SK-N-SH (cell line): Measurements from ENCODE around the gene RAC2. TPM values are rescaled to one million over a fixed set of nuclear protein-coding genes. Genes with fewer than 3 reads are reported as not detected.

ENCODE experiments used
- CTCF ChIA-PET: fragments of 300-600, 350-600 bp; formaldehyde crosslinking; extraction: SDS; loops from one replicate; lab custom pipeline; 2021; lab: Yijun Ruan, JAX
- POLR2A ChIA-PET: fragments of 350-600 bp; sonication (Branson Sonifier 250); formaldehyde crosslinking; extraction: SDS; loops from one replicate; lab custom pipeline; 2020; ENCODE audit warnings: antibody characterized with exemption, inconsistent platforms; lab: Yijun Ruan, JAX
- DNase-seq: peaks from one replicate; pipeline ENCODE4 v3.0.0; 2012
- H2AFZ ChIP-seq: fragments of 200-600 bp; sonication (generic); 2 replicates; pipeline ENCODE4 v1.8.1; 2016; ENCODE audit warnings: antibody characterized with exemption, mild to moderate bottlenecking, low read depth
- H3F3A ChIP-seq: fragments of 200-600 bp; sonication (generic); replicated peaks from 2 replicates; pipeline ENCODE3; 2016; ENCODE audit warnings: antibody characterized with exemption, mild to moderate bottlenecking; ENCODE audit not compliant: insufficient read depth
- H3K27ac ChIP-seq, 2 experiments: fragments of 200-500 bp in 1 of 2; fragments of 200-600 bp in 1 of 2; sonication (Bioruptor generic) in 1 of 2; sonication (generic), shearing (Covaris generic) in 1 of 2; 2 replicates each; pipeline versions ENCODE4 v1.5.1 to v1.6.1; 2014 to 2016; ENCODE audit warnings: low read depth in 2 of 2, inconsistent platforms in 1 of 2, low read length in 1 of 2, mild to moderate bottlenecking in 1 of 2, mixed read lengths in 1 of 2
- H3K27me3 ChIP-seq: fragments of 200-600 bp; sonication (generic), shearing (Covaris generic); 2 replicates; pipeline ENCODE4 v1.6.1; 2016; ENCODE audit warnings: mixed run types; ENCODE audit not compliant: insufficient read depth
- H3K36me3 ChIP-seq, 2 experiments: fragments of 200-500 bp in 1 of 2; fragments of 200-600 bp in 1 of 2; sonication (Bioruptor generic) in 1 of 2; sonication (generic) in 1 of 2; replicated peaks in 1 of 2; 2 replicates each; pipeline versions ENCODE3 to v1.5.1; 2014 to 2016; ENCODE audit warnings: low read length in 1 of 2, mild to moderate bottlenecking in 1 of 2; ENCODE audit not compliant: insufficient read depth in 2 of 2, control insufficient read depth in 1 of 2
- H3K4me1 ChIP-seq, 2 experiments: fragments of 200-500 bp in 1 of 2; fragments of 200-600 bp in 1 of 2; sonication (Bioruptor generic) in 1 of 2; sonication (generic), shearing (Covaris generic) in 1 of 2; 2 replicates each; pipeline versions ENCODE4 v1.5.1 to v1.6.1; 2014 to 2016; ENCODE audit warnings: low read depth in 1 of 2, low read length in 1 of 2, mixed run types in 1 of 2; ENCODE audit not compliant: insufficient read depth in 2 of 2, control insufficient read depth in 1 of 2
- H3K4me2 ChIP-seq: fragments of 200-600 bp; sonication (generic), shearing (Covaris generic); 2 replicates; pipeline ENCODE4 v1.6.1; 2017; ENCODE audit warnings: mixed run types
- H3K4me3 ChIP-seq, 2 experiments: fragments of 200-500 bp in 1 of 2; fragments of 200-600 bp in 1 of 2; sonication (Bioruptor generic) in 1 of 2; sonication (generic), shearing (Covaris generic) in 1 of 2; 2 replicates each; pipeline versions ENCODE4 v1.5.1 to v1.8.1; 2014 to 2016; ENCODE audit warnings: low read depth in 2 of 2, inconsistent platforms in 1 of 2, low read length in 1 of 2, mild to moderate bottlenecking in 1 of 2, mixed read lengths in 1 of 2, moderate library complexity in 1 of 2
- H3K79me2 ChIP-seq: fragments of 200-600 bp; sonication (generic); 2 replicates; pipeline ENCODE4 v1.8.1; 2017; ENCODE audit warnings: mild to moderate bottlenecking; ENCODE audit not compliant: insufficient read depth
- H3K9ac ChIP-seq: fragments of 200-600 bp; sonication (generic); 2 replicates; pipeline ENCODE4 v1.6.1; 2017; ENCODE audit warnings: mixed run types
- H3K9me2 ChIP-seq: fragments of 200-600 bp; sonication (generic); 2 replicates; pipeline ENCODE4 v1.6.1; 2017; ENCODE audit warnings: mixed run types
- H3K9me3 ChIP-seq: fragments of 200-600 bp; sonication (generic); 2 replicates; pipeline ENCODE4 v1.6.1; 2017; ENCODE audit warnings: mixed run types, mild to moderate bottlenecking, moderate library complexity
- H4K20me1 ChIP-seq: fragments of 200-600 bp; sonication (generic); 2 replicates; pipeline ENCODE4 v1.6.1; 2017; ENCODE audit warnings: mild to moderate bottlenecking, mixed run types; ENCODE audit not compliant: insufficient read depth
- ELF1 ChIP-seq: IDR thresholded peaks from 2 replicates; pipeline ENCODE4 v1.4.0; 2012
- EZH2phosphoT487 ChIP-seq: fragments of 200-600 bp; sonication (generic); IDR thresholded peaks from 2 replicates; pipeline ENCODE4 v1.6.1; 2017; ENCODE audit warnings: low read depth, mixed run types, mild to moderate bottlenecking, antibody characterized with exemption, moderate library complexity, borderline replicate concordance
- FOSL2 ChIP-seq: IDR thresholded peaks from 2 replicates; pipeline ENCODE4 v1.4.0; 2012; ENCODE audit warnings: low read depth, mild to moderate bottlenecking, moderate library complexity, borderline replicate concordance
- JUND ChIP-seq: IDR thresholded peaks from 2 replicates; pipeline ENCODE4 v1.4.0; 2012
- MAX ChIP-seq: IDR thresholded peaks from 2 replicates; pipeline ENCODE4 v1.4.0; 2012; ENCODE audit warnings: low read depth
- MXI1 ChIP-seq: IDR thresholded peaks from 2 replicates; pipeline ENCODE4 v1.6.1; 2012; ENCODE audit warnings: mild to moderate bottlenecking, low read depth, low read length, improper control_type of control experiment
- NFIC ChIP-seq: IDR thresholded peaks from 2 replicates; pipeline ENCODE4 v1.4.0; 2012; ENCODE audit warnings: borderline replicate concordance
- NRF1 ChIP-seq: IDR thresholded peaks from 2 replicates; pipeline ENCODE4 v1.6.1; 2012; ENCODE audit warnings: low read depth, mild to moderate bottlenecking, low read length
- PBX3 ChIP-seq: IDR thresholded peaks from 2 replicates; pipeline ENCODE4; 2012
- REST ChIP-seq: IDR thresholded peaks from 2 replicates; pipeline ENCODE4 v1.6.1; 2012; ENCODE audit warnings: mild to moderate bottlenecking, low read depth, low read length, moderate library complexity
- TAF1 ChIP-seq: IDR thresholded peaks from 2 replicates; pipeline ENCODE4 v1.6.1; 2012; ENCODE audit warnings: low read depth, mild to moderate bottlenecking, low read length, moderate library complexity, borderline replicate concordance
- TCF12 ChIP-seq: IDR thresholded peaks from 2 replicates; pipeline ENCODE4 v1.4.0; 2012
- TEAD4 ChIP-seq: IDR thresholded peaks from 2 replicates; pipeline ENCODE4 v1.4.0; 2012; ENCODE audit warnings: mild to moderate bottlenecking, borderline replicate concordance; ENCODE audit not compliant: insufficient read depth
- USF1 ChIP-seq: IDR thresholded peaks from 2 replicates; pipeline ENCODE4 v1.4.0; 2012; ENCODE audit warnings: low read depth, borderline replicate concordance
- USF2 ChIP-seq: fragments of 150-350 bp; IDR thresholded peaks from 2 replicates; pipeline ENCODE4 v1.6.1; 2017; ENCODE audit warnings: antibody characterized with exemption, low read length, low read depth, borderline replicate concordance
- YY1 ChIP-seq: IDR thresholded peaks from 2 replicates; pipeline ENCODE4 v1.4.0; 2012; ENCODE audit warnings: low read depth, mild to moderate bottlenecking
- WGBS: methylation state at CpG from one replicate; pipeline ENCODE4 v1.1.6; 2017; ENCODE audit warnings: low lambda C conversion rate; 5-methylcytosine and 5-hydroxymethylcytosine counted together
- polyA plus RNA-seq, 3 experiments: library from polyadenylated mRNA; depleted of rRNA; stranded (reverse); fragments of >200 nt; gene quantifications; 2 replicates each; pipeline ENCODE4 v1.2.3, GENCODE V29; 2012

RAC2 gene
- polyA plus RNA-seq, 1 of the 3 experiments (the other 2 are of a cell fraction) = 29.9 TPM

GRCh38 chr22:37226514-37226913 is 17.6 kb downstream of the RAC2 start:
- DNase-seq = no peak
- 92% methylated on average over 13 of the region's 14 CpGs for WGBS
- no peak for TF ChIP-seq USF2
- no peak for TF ChIP-seq MXI1
- no peak for TF ChIP-seq USF1
- no peak for TF ChIP-seq YY1
- TF ChIP-seq JUND = no peak
- no peak for TF ChIP-seq ELF1
- TF ChIP-seq EZH2phosphoT487 = no peak
- no peak for TF ChIP-seq REST
- TF ChIP-seq PBX3 = no peak
- TF ChIP-seq NFIC = no peak
- TF ChIP-seq MAX = no peak
- no peak for TF ChIP-seq TCF12
- TF ChIP-seq TAF1 = no peak
- TF ChIP-seq NRF1 = no peak
- no peak for TF ChIP-seq TEAD4
- TF ChIP-seq FOSL2 = no peak
- Histone ChIP-seq H3K9ac (no peak overlapping the region), H2AFZ (no peak overlapping the region), H3K4me1 (peaks cover 15 to 22% of the 10 kb centered on the region in 2 experiments; a peak in 3 of 4 replicates), H3K4me3 (no peak overlapping the region), H3K27me3 (no peaks in the 10 kb centered on the region), H3K79me2 (no peaks in the 10 kb centered on the region), H3K4me2 (no peak overlapping the region), H3K27ac (no peak overlapping the region), H3K9me2 (no peaks in the 10 kb centered on the region), H3K9me3 (no peaks in the 10 kb centered on the region), H3F3A (peaks cover 23% of the 10 kb centered on the region), H3K36me3 (no peaks in the 10 kb centered on the region), H4K20me1 (no peaks in the 10 kb centered on the region)
- CTCF ChIA-PET = interaction anchor here (0.9 to 1.4 kb wide), 5 partner anchors 9 to 181 kb away, joined by 3 read pairs; no protein-coding TSS in a partner anchor
- POLR2A ChIA-PET = no interaction called here
